Endothelial cell (in vitro differentiated cells): ENCODE data around the gene LGALS7. TPM values are rescaled to one million over a fixed set of nuclear protein-coding genes. Genes with fewer than 3 reads are reported as not detected.

Source experiments
- DNase-seq: peaks from one replicate; pipeline ENCODE4 v3.0.0; 2021; ENCODE audit warnings: low spot score
- H3K27ac Mint-ChIP-seq: one replicate; pipeline ENCODE4 v1.8.0; 2021; ENCODE audit warnings: mixed read lengths, inconsistent platforms; ENCODE audit not compliant: unreplicated experiment
- H3K27me3 Mint-ChIP-seq: one replicate; pipeline ENCODE4 v1.8.0; 2021; ENCODE audit warnings: mild to moderate bottlenecking, moderate library complexity, mixed read lengths, inconsistent platforms; ENCODE audit not compliant: unreplicated experiment
- H3K36me3 Mint-ChIP-seq: one replicate; pipeline ENCODE4 v1.8.0; 2021; ENCODE audit warnings: mild to moderate bottlenecking, low read depth, mixed read lengths, inconsistent platforms; ENCODE audit not compliant: unreplicated experiment
- H3K4me1 Mint-ChIP-seq: one replicate; pipeline ENCODE4 v1.8.0; 2021; ENCODE audit warnings: mild to moderate bottlenecking, mixed read lengths, inconsistent platforms; ENCODE audit not compliant: unreplicated experiment
- H3K4me3 Mint-ChIP-seq: one replicate; pipeline ENCODE4 v1.8.0; 2021; ENCODE audit warnings: mild to moderate bottlenecking, mixed read lengths, inconsistent platforms; ENCODE audit not compliant: unreplicated experiment
- H3K9me3 Mint-ChIP-seq: one replicate; pipeline ENCODE4 v1.8.0; 2021; ENCODE audit warnings: mixed read lengths, inconsistent platforms; ENCODE audit not compliant: unreplicated experiment
- CTCF ChIP-seq: fragments of 200-600 bp; sonication (generic); IDR thresholded peaks from one replicate; pipeline ENCODE4 v1.5.0; 2021; ENCODE audit warnings: antibody characterized with exemption; ENCODE audit not compliant: unreplicated experiment
- total RNA-seq: library from RNA; stranded (reverse); fragmentation: NEBNext Ultra II Directional; extraction: Animal tissue kit (Norgen Biotek cat#: 25700); gene quantifications from one replicate; pipeline ENCODE4 v1.2.1, GENCODE V29; 2021; ENCODE audit not compliant: unreplicated experiment

The LGALS7 gene
- total RNA-seq, 1 donor from 2014 or later, result 3.6 TPM

GRCh38 chr19:38740257-38740592 is 33.1 kb downstream of the LGALS7 start:
- Mint-ChIP-seq H3K9me3 (no peaks in the 10 kb centered on the region), H3K36me3 (peaks cover 5% of the 10 kb centered on the region), H3K27me3 (peaks cover 12% of the 10 kb centered on the region), H3K27ac (no peak overlapping the region), H3K4me3 (no peak overlapping the region), H3K4me1 (peaks cover 6% of the 10 kb centered on the region)
- DNase-seq, result no peak
- no peak for TF ChIP-seq CTCF

- DNase-seq, result no peak
- Mint-ChIP-seq H3K36me3 (peaks cover 5% of the 10 kb centered on the region), H3K27me3 (peaks cover 12% of the 10 kb centered on the region), H3K9me3 (no peaks in the 10 kb centered on the region), H3K4me3 (no peak overlapping the region), H3K27ac (no peak overlapping the region), H3K4me1 (peaks cover 6% of the 10 kb centered on the region)
- TF ChIP-seq CTCF, result no peak
Observed at GRCh38 chr19:38739440-38740256, 33.7 kb downstream of the LGALS7 start.

- Mint-ChIP-seq H3K27ac (peak overlapping the region; percentile 10), H3K27me3 (peaks cover 14% of the 10 kb centered on the region), H3K36me3 (peaks cover 5% of the 10 kb centered on the region), H3K9me3 (no peaks in the 10 kb centered on the region), H3K4me1 (peaks cover 12% of the 10 kb centered on the region), H3K4me3 (peak overlapping the region; percentile 70)
- TF ChIP-seq CTCF, result no peak
- DNase-seq, result no peak
Observed at GRCh38 chr19:38737921-38738737, 35.2 kb downstream of the LGALS7 start.

- DNase-seq, result no peak
- TF ChIP-seq CTCF, result no peak
- H3K27ac Mint-ChIP-seq, result peak overlapping the region; percentile 10
- peaks cover 20% of the 10 kb centered on the region for H3K27me3 Mint-ChIP-seq
- H3K9me3 Mint-ChIP-seq, result no peaks in the 10 kb centered on the region
- H3K4me1 Mint-ChIP-seq, result peaks cover 12% of the 10 kb centered on the region
- peaks cover 10% of the 10 kb centered on the region for H3K36me3 Mint-ChIP-seq
- peak overlapping the region; percentile 70 for H3K4me3 Mint-ChIP-seq
Observed at GRCh38 chr19:38737281-38737865, 35.9 kb downstream of the LGALS7 start.
